Measurements from ENCODE around the gene SLC28A1. TPM values are rescaled to one million over a fixed set of nuclear protein-coding genes. Genes with fewer than 3 reads are reported as not detected.

The SLC28A1 gene
- total RNA-seq, 1 donor from 2014 or later: 0.19 TPM

- no peak for DNase-seq (ENCODE audit: extremely low spot score, unreplicated experiment)
- Mint-ChIP-seq H3K27me3 (no peaks in the 10 kb centered on the region), H3K4me3 (no peak overlapping the region), H3K36me3 (no peaks in the 10 kb centered on the region), H3K27ac (no peak overlapping the region), H3K4me1 (ENCODE audit: unreplicated experiment) (no peaks in the 10 kb centered on the region), H3K9me3 (no peaks in the 10 kb centered on the region)
- no peak for TF ChIP-seq CTCF (conservative IDR thresholded peaks at IDR 0.05)
These were observed 22.7 kb upstream of the SLC28A1 start for GRCh38 chr15:84861781-84862180.

- Mint-ChIP-seq H3K4me3 (no peak overlapping the region), H3K4me1 (ENCODE audit: unreplicated experiment) (no peaks in the 10 kb centered on the region), H3K36me3 (no peaks in the 10 kb centered on the region), H3K9me3 (no peaks in the 10 kb centered on the region), H3K27me3 (no peaks in the 10 kb centered on the region), H3K27ac (no peak overlapping the region)
- no peak for TF ChIP-seq CTCF (conservative IDR thresholded peaks at IDR 0.05)
- DNase-seq (ENCODE audit: extremely low spot score, unreplicated experiment): no peak
These were observed 22.1 kb upstream of the SLC28A1 start for GRCh38 chr15:84862214-84862975.

GRCh38 chr15:84863565-84864443 lies 20.7 kb upstream of the SLC28A1 start:
- Mint-ChIP-seq H3K36me3 (no peaks in the 10 kb centered on the region), H3K4me3 (no peak overlapping the region), H3K4me1 (ENCODE audit: unreplicated experiment) (no peaks in the 10 kb centered on the region), H3K27ac (no peak overlapping the region), H3K9me3 (no peaks in the 10 kb centered on the region), H3K27me3 (no peaks in the 10 kb centered on the region)
- DNase-seq (ENCODE audit: extremely low spot score, unreplicated experiment): no peak
- TF ChIP-seq CTCF (conservative IDR thresholded peaks at IDR 0.05): no peak

GRCh38 chr15:84864444-84864795 lies 20.0 kb upstream of the SLC28A1 start:
- DNase-seq (ENCODE audit: extremely low spot score, unreplicated experiment): no peak
- H3K36me3 Mint-ChIP-seq: no peaks in the 10 kb centered on the region
- H3K4me1 Mint-ChIP-seq (ENCODE audit: unreplicated experiment): no peaks in the 10 kb centered on the region
- H3K9me3 Mint-ChIP-seq: no peaks in the 10 kb centered on the region
- no peak for TF ChIP-seq CTCF (conservative IDR thresholded peaks at IDR 0.05)
- no peaks in the 10 kb centered on the region for H3K27me3 Mint-ChIP-seq
- no peak overlapping the region for H3K27ac Mint-ChIP-seq
- H3K4me3 Mint-ChIP-seq: no peak overlapping the region

GRCh38 chr15:84865074-84865569 lies 19.3 kb upstream of the SLC28A1 start:
- Mint-ChIP-seq H3K27me3 (no peaks in the 10 kb centered on the region), H3K36me3 (peaks cover 1% of the 10 kb centered on the region), H3K9me3 (no peaks in the 10 kb centered on the region), H3K4me1 (ENCODE audit: unreplicated experiment) (no peaks in the 10 kb centered on the region), H3K27ac (no peak overlapping the region), H3K4me3 (no peak overlapping the region)
- TF ChIP-seq CTCF (conservative IDR thresholded peaks at IDR 0.05): no peak
- no peak for DNase-seq (ENCODE audit: extremely low spot score, unreplicated experiment)
